ENCODE data around the gene HMGN3.

GRCh38 chr6:79184641-79185040 lies 49.8 kb downstream of the HMGN3 start:
- TF ChIP-seq CTCF (IDR thresholded peaks at IDR 0.05 in 4 of 5, conservative IDR thresholded peaks at IDR 0.05 in 1 of 5), result no peak
- TF ChIP-seq POLR2A (IDR thresholded peaks at IDR 0.05), result no peak

Data from gastrocnemius medialis (tissue), 4 donors.